HepG2 (cell line): Measurements from ENCODE around the gene NPHP1. TPM values are rescaled to one million over a fixed set of nuclear protein-coding genes. Genes with fewer than 3 reads are reported as not detected.
A peak's percentile ranks its signal among the peaks of the same experiment; 100 is the strongest.

ENCODE experiments used
- ATAC-seq: fragments of 200-7000 bp; cut with Tn5 transposase; 3 replicates; pipeline ENCODE4 v1.9.1; 2020; ENCODE audit warnings: mild to moderate bottlenecking, moderate library complexity
- BruUV-seq: library from RNA; stranded (reverse); fragments of 400-500 nt; replicated peaks from 2 replicates; lab custom pipeline; 2021; lab: Mats Ljungman, UMichigan
- CTCF ChIA-PET: fragments of 300-600 bp; formaldehyde crosslinking; extraction: SDS; loops from one replicate; lab custom pipeline; 2021; ENCODE audit warnings: low total read pairs, inconsistent platforms, low intra/inter-chr PET ratio; lab: Yijun Ruan, JAX
- POLR2A ChIA-PET: fragments of 350-600 bp; sonication (Branson Sonifier 250); formaldehyde crosslinking; loops from one replicate; lab custom pipeline; 2020; ENCODE audit warnings: antibody characterized with exemption, inconsistent platforms; lab: Yijun Ruan, JAX
- DNase-seq: peaks from one replicate; pipeline ENCODE4 v3.0.0-alpha.2; 2015; ENCODE audit warnings: low spot score
- FAIRE-seq: peaks from 3 replicates; lab custom pipeline; 2011; peaks lifted over from hg19 to GRCh38; lab: Jason Lieb, UNC
- H2AFZ ChIP-seq: one replicate; pipeline ENCODE4 v1.6.1; 2011; ENCODE audit warnings: low read length, inconsistent platforms
- H3K27ac ChIP-seq: fragments of 300-600 bp; 3 replicates; pipeline ENCODE4 v1.8.0; 2011; ENCODE audit warnings: mixed run types, mild to moderate bottlenecking, mixed read lengths, low read length, inconsistent platforms; ENCODE audit not compliant: insufficient read depth; ENCODE audit errors: extremely low read length
- H3K27me3 ChIP-seq, 2 experiments: fragments of 200-600 bp in 1 of 2; 2 replicates in 1 of 2; 3 replicates in 1 of 2; pipeline versions ENCODE4 v1.6.0 to v1.8.0; 2011; ENCODE audit warnings: low read length in 2 of 2, mild to moderate bottlenecking in 2 of 2, moderate library complexity in 2 of 2, inconsistent platforms in 1 of 2; ENCODE audit not compliant: insufficient read depth in 2 of 2, control insufficient read depth in 1 of 2
- H3K36me3 ChIP-seq, 2 experiments: fragments of 200-600 bp in 1 of 2; replicated peaks in 1 of 2; 2 replicates in 1 of 2; 3 replicates in 1 of 2; pipeline versions ENCODE4 v1.5.1 to v1.8.0; 2011; ENCODE audit warnings: low read length in 2 of 2, inconsistent platforms in 1 of 2; ENCODE audit not compliant: insufficient read depth in 2 of 2, control insufficient read depth in 1 of 2
- H3K4me1 ChIP-seq: 2 replicates; pipeline ENCODE4 v1.5.1; 2012; ENCODE audit warnings: low read length, inconsistent platforms; ENCODE audit not compliant: insufficient read depth
- H3K4me2 ChIP-seq: 2 replicates; pipeline ENCODE4 v1.6.0; 2011; ENCODE audit warnings: low read depth, low read length, inconsistent platforms
- H3K4me3 ChIP-seq, 3 experiments: fragments of 200-600 bp in 1 of 3; sonication (generic), shearing (Covaris generic) in 1 of 3; replicated peaks in 1 of 3; 2 replicates each; pipeline ENCODE4 v1.5.1; 2011 to 2016; ENCODE audit warnings: low read length in 3 of 3, inconsistent platforms in 2 of 3, low read depth in 2 of 3, mild to moderate bottlenecking in 2 of 3, control low read depth in 1 of 3, mixed read lengths in 1 of 3; ENCODE audit not compliant: insufficient read depth in 1 of 3
- H3K79me2 ChIP-seq: one replicate; pipeline ENCODE4 v1.6.1; 2011; ENCODE audit warnings: low read length, inconsistent platforms; ENCODE audit not compliant: insufficient read depth
- H3K9ac ChIP-seq: 2 replicates; pipeline ENCODE4 v1.6.0; 2011; ENCODE audit warnings: mild to moderate bottlenecking, low read depth, low read length, inconsistent platforms; ENCODE audit not compliant: insufficient read depth
- H3K9me3 ChIP-seq: 2 replicates; pipeline ENCODE4 v1.5.1; 2012; ENCODE audit warnings: mild to moderate bottlenecking, low read length
- H4K20me1 ChIP-seq: 2 replicates; pipeline ENCODE4 v1.6.0; 2011; ENCODE audit warnings: inconsistent platforms, mild to moderate bottlenecking, low read length, moderate library complexity; ENCODE audit not compliant: insufficient read depth
- MIER3 ChIP-seq: IDR thresholded peaks from 2 replicates; pipeline ENCODE4 v1.6.1; 2016; ENCODE audit warnings: missing compliant biosample characterization, borderline replicate concordance
- SIN3B ChIP-seq: fragments of 150-350 bp; IDR thresholded peaks from 2 replicates; pipeline ENCODE4 v1.6.1; 2014; ENCODE audit warnings: low read length
- WGBS: methylation state at CpG from one replicate; pipeline ENCODE4 v1.1.6; 2017; ENCODE audit warnings: low lambda C conversion rate; 5-methylcytosine and 5-hydroxymethylcytosine counted together
- in situ Hi-C: cut with HindIII; loops from 2 replicates; pipeline ENCODE4 v1.10.0; 2017; ENCODE audit warnings: low pct_unique_long_range_greater_than_20kb; ENCODE audit not compliant: extremely low pct_ligation_motif_present
- intact Hi-C: fragments of 100-400 bp; cut with micrococcal nuclease; formaldehyde crosslinking; loops from one replicate; pipeline ENCODE4 v1.10.0; 2022; ENCODE audit not compliant: unreplicated experiment
- polyA plus RNA-seq, 8 experiments: library from polyadenylated mRNA; depleted of rRNA in 3 of 8; stranded (reverse) in 7 of 8; unstranded in 1 of 8; fragments of >200 nt; fragmentation: Illumina TruSeq in 4 of 8; extraction: Trizol in 4 of 8; gene quantifications; 2 replicates each; pipeline versions ENCODE4 v1.2.1 to v1.2.3, GENCODE V29; 2011 to 2016; ENCODE audit warnings: low read depth in 4 of 8, missing spikeins in 1 of 8, mixed read lengths in 1 of 8; ENCODE audit not compliant: insufficient read depth in 1 of 8
- total RNA-seq, 5 experiments: library from RNA; depleted of rRNA; stranded (reverse); fragments of >200 nt; fragmentation: Illumina TruSeq; extraction: Trizol; gene quantifications; 2 replicates each; pipeline ENCODE4 v1.2.3, GENCODE V29; 2016; ENCODE audit warnings: low read depth in 1 of 5
- TF ChIP-seq, protein P1 (sequence below): sonication (generic); formaldehyde crosslinking; IDR thresholded peaks from 2 replicates; pipeline ENCODE4 v1.4.0; 2020; ENCODE audit warnings: low read depth, missing genetic modification reagents

NPHP1 gene
- total and polyA plus RNA-seq, 2 of the 13 experiments (the other 11 are each of a cell fraction or from before 2014, with no cell fraction given), result 2.7 to 4.8 TPM

DNA sequence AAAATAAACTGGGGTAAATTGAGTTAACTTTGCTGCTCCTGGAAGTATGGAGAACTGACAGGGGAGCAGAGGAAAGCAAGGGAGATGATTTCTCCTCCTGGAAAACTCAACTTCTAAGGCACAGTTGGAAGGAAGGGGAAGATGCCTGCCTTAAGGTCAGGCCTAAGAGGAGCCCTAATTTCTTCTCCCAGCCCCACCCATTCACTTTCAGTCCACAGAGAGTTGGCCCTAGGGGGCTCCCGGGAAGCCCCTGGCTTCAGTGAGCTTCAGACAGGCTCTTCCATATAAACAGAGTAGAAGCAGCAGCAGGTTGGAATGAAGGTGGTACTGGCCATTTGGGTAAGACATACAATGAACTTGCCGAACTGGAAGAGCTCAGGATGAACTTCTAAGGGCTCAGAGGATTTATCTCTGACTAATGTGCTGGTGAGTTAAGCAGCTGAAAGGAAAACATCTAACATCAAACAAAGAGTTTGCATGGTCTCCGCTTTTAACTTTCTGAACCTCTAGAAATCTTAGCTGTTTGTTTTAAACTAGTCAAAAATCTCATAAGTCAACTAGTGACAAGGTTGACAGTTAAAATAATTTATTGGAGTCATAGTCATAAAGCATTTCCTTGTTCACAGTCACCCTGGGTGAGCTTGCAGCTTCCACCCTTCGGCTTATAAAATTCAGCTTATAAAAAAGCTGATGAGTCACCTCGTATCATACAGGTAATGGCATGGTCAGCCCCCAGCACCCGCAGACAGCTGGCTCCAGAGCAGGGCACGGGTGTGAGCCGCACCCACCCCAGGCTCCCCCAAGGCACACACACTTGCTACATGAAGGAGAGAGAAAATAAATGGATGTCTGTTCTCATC lies 99.0 kb downstream of the NPHP1 start:
- Histone ChIP-seq H3K27me3 (peaks cover 0 to 27% of the 10 kb centered on the region in 2 experiments; a peak in 3 of 5 replicates), H3K27ac (no peak overlapping the region), H2AFZ (no peak overlapping the region), H3K4me2 (peak overlapping the region; percentile 37), H3K4me1 (peaks cover 56% of the 10 kb centered on the region), H3K36me3 (no peaks in the 10 kb centered on the region), H3K9me3 (no peaks in the 10 kb centered on the region), H3K79me2 (no peaks in the 10 kb centered on the region), H4K20me1 (no peaks in the 10 kb centered on the region), H3K4me3 (no peak overlapping the region; a peak in 1 of 6 replicates), H3K9ac (no peak overlapping the region)
- WGBS, result 1% methylated on average over 8 of the region's 8 CpGs
- POLR2A ChIA-PET, result no interaction called here
- intact Hi-C loops, result no loop called here
- in situ Hi-C loops, result no loop called here
- ATAC-seq (no peak), DNase-seq (peak; percentile 45), FAIRE-seq (no peak)
- no TSS peak for BruUV-seq
- TF ChIP-seq SIN3B (no peak), MIER3 (CRISPR knock-in tag) (no peak)
- TF ChIP-seq, protein P1, sequence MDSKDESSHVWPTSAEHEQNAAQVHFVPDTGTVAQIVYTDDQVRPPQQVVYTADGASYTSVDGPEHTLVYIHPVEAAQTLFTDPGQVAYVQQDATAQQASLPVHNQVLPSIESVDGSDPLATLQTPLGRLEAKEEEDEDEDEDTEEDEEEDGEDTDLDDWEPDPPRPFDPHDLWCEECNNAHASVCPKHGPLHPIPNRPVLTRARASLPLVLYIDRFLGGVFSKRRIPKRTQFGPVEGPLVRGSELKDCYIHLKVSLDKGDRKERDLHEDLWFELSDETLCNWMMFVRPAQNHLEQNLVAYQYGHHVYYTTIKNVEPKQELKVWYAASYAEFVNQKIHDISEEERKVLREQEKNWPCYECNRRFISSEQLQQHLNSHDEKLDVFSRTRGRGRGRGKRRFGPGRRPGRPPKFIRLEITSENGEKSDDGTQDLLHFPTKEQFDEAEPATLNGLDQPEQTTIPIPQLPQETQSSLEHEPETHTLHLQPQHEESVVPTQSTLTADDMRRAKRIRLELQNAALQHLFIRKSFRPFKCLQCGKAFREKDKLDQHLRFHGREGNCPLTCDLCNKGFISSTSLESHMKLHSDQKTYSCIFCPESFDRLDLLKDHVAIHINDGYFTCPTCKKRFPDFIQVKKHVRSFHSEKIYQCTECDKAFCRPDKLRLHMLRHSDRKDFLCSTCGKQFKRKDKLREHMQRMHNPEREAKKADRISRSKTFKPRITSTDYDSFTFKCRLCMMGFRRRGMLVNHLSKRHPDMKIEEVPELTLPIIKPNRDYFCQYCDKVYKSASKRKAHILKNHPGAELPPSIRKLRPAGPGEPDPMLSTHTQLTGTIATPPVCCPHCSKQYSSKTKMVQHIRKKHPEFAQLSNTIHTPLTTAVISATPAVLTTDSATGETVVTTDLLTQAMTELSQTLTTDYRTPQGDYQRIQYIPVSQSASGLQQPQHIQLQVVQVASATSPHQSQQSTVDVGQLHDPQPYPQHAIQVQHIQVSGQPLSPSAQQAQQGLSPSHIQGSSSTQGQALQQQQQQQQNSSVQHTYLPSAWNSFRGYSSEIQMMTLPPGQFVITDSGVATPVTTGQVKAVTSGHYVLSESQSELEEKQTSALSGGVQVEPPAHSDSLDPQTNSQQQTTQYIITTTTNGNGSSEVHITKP, result 0 out of 2 replicates have a peak, but pooled peaks have one; percentile 28
- CTCF ChIA-PET, result no interaction called here
